GM12878 (cell line): Measurements from ENCODE around the gene SAC3D1. TPM values are rescaled to one million over a fixed set of nuclear protein-coding genes. Genes with fewer than 3 reads are reported as not detected.

Experiments used
- ATAC-seq: fragments of 200-7000 bp; cut with Tn5 transposase; 3 replicates; pipeline ENCODE4 v1.9.1; 2020; ENCODE audit warnings: mild to moderate bottlenecking, moderate library complexity
- BruUV-seq: library from RNA; stranded (reverse); fragments of 400-500 nt; replicated peaks from 2 replicates; lab custom pipeline; 2021; lab: Mats Ljungman, UMichigan
- CTCF ChIA-PET: fragments of 300-600 bp; sonication (Branson Sonifier 250); formaldehyde crosslinking; extraction: SDS; loops from one replicate; lab custom pipeline; 2021; ENCODE audit warnings: inconsistent platforms; lab: Yijun Ruan, JAX
- POLR2A ChIA-PET: fragments of 350-600 bp; formaldehyde crosslinking; extraction: SDS; loops from one replicate; lab custom pipeline; 2021; ENCODE audit warnings: inconsistent platforms; lab: Charles Lee
- RAD21 ChIA-PET: fragments of 300-600 bp; sonication (Branson Sonifier 250); formaldehyde crosslinking; loops from one replicate; lab custom pipeline; 2023; ENCODE audit warnings: antibody characterized with exemption; ENCODE audit not compliant: unreplicated experiment; lab: Charles Lee
- SMC1A ChIA-PET: fragments of 300-600 bp; sonication (Branson Sonifier 250); formaldehyde crosslinking; loops from one replicate; lab custom pipeline; 2023; ENCODE audit not compliant: unreplicated experiment, uncharacterized antibody; lab: Charles Lee
- DNase-seq: peaks from one replicate; pipeline ENCODE4 v3.0.0-alpha.2; 2011; ENCODE audit warnings: low read depth, low spot score
- FAIRE-seq: peaks from 3 replicates; lab custom pipeline; 2011; peaks lifted over from hg19 to GRCh38; lab: Jason Lieb, UNC
- H2AFZ ChIP-seq: 2 replicates; pipeline ENCODE4 v1.6.0; 2011; ENCODE audit warnings: low read depth, low read length, control low read depth; ENCODE audit not compliant: control insufficient read depth
- H3K27ac ChIP-seq: 2 replicates; pipeline ENCODE4 v1.5.1; 2011; ENCODE audit warnings: control low read depth; ENCODE audit not compliant: control insufficient read depth, insufficient read depth
- H3K27me3 ChIP-seq, 2 experiments: replicated peaks in 1 of 2; 2 replicates each; pipeline versions ENCODE4 v1.6.0 to v1.6.1; 2011; ENCODE audit warnings: low read length in 1 of 2; ENCODE audit not compliant: control insufficient read depth in 2 of 2, insufficient read depth in 2 of 2
- H3K36me3 ChIP-seq, 2 experiments: 2 replicates each; pipeline ENCODE4 v1.5.1; 2011; ENCODE audit warnings: low read length in 1 of 2; ENCODE audit not compliant: control insufficient read depth in 2 of 2, insufficient read depth in 2 of 2
- H3K4me1 ChIP-seq: 2 replicates; pipeline ENCODE4 v1.6.1; 2011; ENCODE audit warnings: mild to moderate bottlenecking, low read length, moderate library complexity, mixed read lengths; ENCODE audit not compliant: control insufficient read depth, insufficient read depth
- H3K4me2 ChIP-seq: 2 replicates; pipeline ENCODE4 v1.6.0; 2011; ENCODE audit warnings: control low read depth; ENCODE audit not compliant: control insufficient read depth, insufficient read depth
- H3K4me3 ChIP-seq: fragments of 200-600 bp; sonication (generic); 2 replicates; pipeline ENCODE4 v1.5.1; 2016
- H3K79me2 ChIP-seq: 2 replicates; pipeline ENCODE4 v1.6.0; 2011; ENCODE audit warnings: low read length; ENCODE audit not compliant: control insufficient read depth, insufficient read depth
- H3K9ac ChIP-seq: 2 replicates; pipeline ENCODE4 v1.8.0; 2011; ENCODE audit warnings: low read length, control low read depth, mixed read lengths; ENCODE audit not compliant: control insufficient read depth, insufficient read depth
- H3K9me3 ChIP-seq: replicated peaks from 3 replicates; pipeline ENCODE4 v1.5.1; 2011; ENCODE audit warnings: mild to moderate bottlenecking, low read length; ENCODE audit not compliant: control insufficient read depth, insufficient read depth
- H4K20me1 ChIP-seq: 2 replicates; pipeline ENCODE4 v1.6.0; 2011; ENCODE audit not compliant: control insufficient read depth, insufficient read depth
- FOXM1 ChIP-seq: IDR thresholded peaks from 2 replicates; pipeline ENCODE4 v1.6.1; 2012; ENCODE audit warnings: low read depth, mild to moderate bottlenecking, inconsistent platforms, low read length, moderate library complexity
- IRF5 ChIP-seq: fragments of 450-650 bp; IDR thresholded peaks from 2 replicates; pipeline ENCODE4 v1.6.1; 2017; ENCODE audit warnings: borderline replicate concordance
- MLLT1 ChIP-seq: fragments of 450-650 bp; IDR thresholded peaks from 2 replicates; pipeline ENCODE4 v1.6.1; 2016; ENCODE audit warnings: mild to moderate bottlenecking
- NR2C2 ChIP-seq: IDR thresholded peaks from 2 replicates; pipeline ENCODE4 v1.6.1; 2011; ENCODE audit warnings: borderline replicate concordance, low read depth; ENCODE audit not compliant: control insufficient read depth, insufficient read length
- POLR2AphosphoS2 ChIP-seq: IDR thresholded peaks from 2 replicates; pipeline ENCODE4 v1.6.1; 2011; ENCODE audit warnings: low read depth, mild to moderate bottlenecking, low read length, improper control_type of control experiment, moderate library complexity
- RAD21 ChIP-seq: IDR thresholded peaks from 2 replicates; pipeline ENCODE4 v1.6.1; 2011; ENCODE audit warnings: mild to moderate bottlenecking, low read depth, low read length, moderate library complexity; ENCODE audit not compliant: insufficient read depth
- SRF ChIP-seq, 2 experiments: IDR thresholded peaks; 2 replicates each; pipeline ENCODE4 v1.6.1; 2011; ENCODE audit warnings: low read depth in 2 of 2, low read length in 2 of 2, mild to moderate bottlenecking in 1 of 2, moderate library complexity in 1 of 2
- WGBS: methylation state at CpG from one replicate; pipeline ENCODE4 v1.1.6; 2016; ENCODE audit warnings: low lambda C conversion rate; ENCODE audit not compliant: insufficient replicate concordance, insufficient coverage; ENCODE audit errors: missing lambda C conversion rate; 5-methylcytosine and 5-hydroxymethylcytosine counted together
- in situ Hi-C: fragments of 300-500 bp; cut with MboI; formaldehyde crosslinking; loops from 9 replicates; pipeline ENCODE4 v1.14.3; 2018; ENCODE audit warnings: mixed read lengths
- intact Hi-C: fragments of 100-400 bp; cut with micrococcal nuclease; formaldehyde crosslinking; loops from one replicate; pipeline ENCODE4 v1.14.2; 2022; ENCODE audit not compliant: unreplicated experiment
- polyA plus RNA-seq, 11 experiments: library from polyadenylated mRNA; depleted of rRNA in 4 of 11; unstranded in 6 of 11; stranded (reverse) in 5 of 11; fragments of >200 nt; fragmentation: Nextera tagmentation in 4 of 11; fragmentation: Illumina TruSeq in 1 of 11; extraction: Ambion mirVana in 4 of 11; extraction: Trizol in 1 of 11; gene quantifications; 1 replicate in 1 of 11; 2 replicates in 10 of 11; pipeline versions ENCODE4 v1.2.1 to v1.2.3, GENCODE V29; 2011 to 2016; ENCODE audit warnings: inconsistent platforms in 2 of 11, missing spikeins in 2 of 11, low read depth in 1 of 11
- total RNA-seq, 4 experiments: library from RNA; depleted of rRNA in 3 of 4; stranded (reverse); fragments of >200 nt in 3 of 4; fragmentation: Illumina TruSeq in 1 of 4; extraction: Trizol in 1 of 4; gene quantifications; 2 replicates each; pipeline versions ENCODE4 v1.2.1 to v1.2.3, GENCODE V29; 2013 to 2021

Gene SAC3D1
- total and polyA plus RNA-seq, 10 of the 15 experiments (the other 5 are each of a cell fraction or from before 2014, with no cell fraction given) = 0.16 to 44.6 (median 12.1) TPM

GRCh38 chr11:64998141-64998540, 42.9 kb upstream of the SAC3D1 start:
- peak overlapping the region; percentile 8; the same call in 1 of the 2 replicates for H2AFZ ChIP-seq
- POLR2A ChIA-PET = interaction anchor here (0.7 to 1.9 kb wide), 2 partner anchors 113 to 123 kb away, joined by 3 to 5 read pairs; partner anchors contain the start of genes FAU and MRPL49

More at GRCh38 chr11:64998141-64998540, 42.9 kb upstream of the SAC3D1 start:
- ATAC-seq (peak; percentile 28), DNase-seq (no peak), FAIRE-seq (peak; percentile 52)
- H3K27ac ChIP-seq = no peak overlapping the region
- no peaks in the 10 kb centered on the region; a peak in 1 of 4 replicates for H3K27me3 ChIP-seq
- no peak overlapping the region for H3K4me2 ChIP-seq
- in situ Hi-C loops = no loop called here
- H3K9ac ChIP-seq = no peak overlapping the region
- CTCF ChIA-PET = interaction anchor here (1.0 to 3.9 kb wide), 7 partner anchors 16 to 150 kb away, joined by 3 to 20 read pairs (median 8); partner anchors contain the start of gene ARL2
- peaks cover 8% of the 10 kb centered on the region for H3K4me1 ChIP-seq
- H3K79me2 ChIP-seq = no peaks in the 10 kb centered on the region
- no peaks in the 10 kb centered on the region for H3K36me3 ChIP-seq
- WGBS = 13% methylated on average over 1 of the region's 1 CpG
- no TSS peak for BruUV-seq
- no peak overlapping the region for H3K4me3 ChIP-seq
- intact Hi-C loops = no loop called here
- SMC1A ChIA-PET = interaction anchor here (1.2 to 2.1 kb wide), 5 partner anchors 13 to 108 kb away, joined by 3 to 19 read pairs (median 4); no protein-coding TSS in a partner anchor
- H3K9me3 ChIP-seq = no peaks in the 10 kb centered on the region
- no peak for TF ChIP-seq FOXM1
- TF ChIP-seq RAD21 = no peak
- TF ChIP-seq NR2C2 = peak; percentile 71
- no peak for TF ChIP-seq IRF5
- TF ChIP-seq POLR2AphosphoS2 = no peak
- TF ChIP-seq SRF (IDR thresholded peaks at IDR 0.05; ENCODE audit: low read depth in 2 of 2, low read length in 2 of 2) = peak; percentile 35 to 96; a peak in 3 of 4 replicates
- peak; percentile 99 for TF ChIP-seq MLLT1
- TF ChIP-seq, all 136 proteins: peak for 3
- RAD21 ChIA-PET = interaction anchor here (3.0 kb wide), 1 partner anchor 149 kb away, joined by 19 read pairs; no protein-coding TSS in a partner anchor
- no peaks in the 10 kb centered on the region for H4K20me1 ChIP-seq
